ENCODE results near the gene RFX8. TPM values are rescaled to one million over a fixed set of nuclear protein-coding genes. Genes with fewer than 3 reads are reported as not detected.

RFX8 gene
- total RNA-seq, 4 donors from 2014 or later: 0.94 to 2.9 (median 1.5) TPM

DNA sequence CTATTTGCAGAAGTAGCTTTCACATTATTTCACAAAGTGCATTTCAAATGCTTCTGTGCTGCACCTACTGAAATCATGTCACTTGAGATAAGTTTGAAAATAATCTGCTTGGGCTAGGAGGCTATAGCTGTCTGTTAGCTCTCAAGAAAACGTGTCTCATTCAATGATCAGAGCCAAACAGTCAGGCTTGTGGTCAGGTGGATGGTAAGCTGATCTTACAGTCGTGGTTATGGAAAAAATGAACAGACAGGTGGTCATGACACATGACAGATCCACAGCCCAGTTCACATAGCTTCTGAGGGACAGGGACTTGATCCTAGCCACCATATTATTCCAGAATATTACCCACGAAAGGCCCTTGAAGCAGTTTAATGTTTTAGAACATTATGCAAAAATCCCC, 26.5 kb upstream of the RFX8 start:
- TF ChIP-seq, protein P1, sequence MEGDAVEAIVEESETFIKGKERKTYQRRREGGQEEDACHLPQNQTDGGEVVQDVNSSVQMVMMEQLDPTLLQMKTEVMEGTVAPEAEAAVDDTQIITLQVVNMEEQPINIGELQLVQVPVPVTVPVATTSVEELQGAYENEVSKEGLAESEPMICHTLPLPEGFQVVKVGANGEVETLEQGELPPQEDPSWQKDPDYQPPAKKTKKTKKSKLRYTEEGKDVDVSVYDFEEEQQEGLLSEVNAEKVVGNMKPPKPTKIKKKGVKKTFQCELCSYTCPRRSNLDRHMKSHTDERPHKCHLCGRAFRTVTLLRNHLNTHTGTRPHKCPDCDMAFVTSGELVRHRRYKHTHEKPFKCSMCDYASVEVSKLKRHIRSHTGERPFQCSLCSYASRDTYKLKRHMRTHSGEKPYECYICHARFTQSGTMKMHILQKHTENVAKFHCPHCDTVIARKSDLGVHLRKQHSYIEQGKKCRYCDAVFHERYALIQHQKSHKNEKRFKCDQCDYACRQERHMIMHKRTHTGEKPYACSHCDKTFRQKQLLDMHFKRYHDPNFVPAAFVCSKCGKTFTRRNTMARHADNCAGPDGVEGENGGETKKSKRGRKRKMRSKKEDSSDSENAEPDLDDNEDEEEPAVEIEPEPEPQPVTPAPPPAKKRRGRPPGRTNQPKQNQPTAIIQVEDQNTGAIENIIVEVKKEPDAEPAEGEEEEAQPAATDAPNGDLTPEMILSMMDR (IDR thresholded peaks at IDR 0.05; ENCODE audit: low read depth): no peak

GRCh38 chr2:101500860-101501259, 25.9 kb upstream of the RFX8 start:
- TF ChIP-seq, protein P1 (IDR thresholded peaks at IDR 0.05; ENCODE audit: low read depth): no peak

DNA sequence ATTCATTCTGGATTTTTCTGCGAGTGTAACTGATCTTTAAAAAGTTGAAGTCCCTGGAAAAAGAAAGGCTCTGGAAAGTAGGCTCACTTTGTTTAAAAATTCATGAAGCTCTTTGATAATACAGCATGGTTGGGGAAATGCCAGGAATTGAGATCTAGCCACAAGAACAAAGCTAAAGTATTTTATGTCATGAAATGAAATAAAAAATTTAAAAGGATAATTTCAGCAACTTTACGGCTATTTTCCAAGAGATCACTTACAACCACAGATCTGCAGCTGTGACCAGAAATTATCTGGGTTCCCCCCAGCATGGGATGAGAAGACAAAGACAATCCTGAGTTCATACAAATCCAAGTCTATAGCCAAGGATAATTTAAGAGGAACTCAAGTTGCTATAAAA, 25.3 kb upstream of the RFX8 start:
- TF ChIP-seq, protein P1 (IDR thresholded peaks at IDR 0.05; ENCODE audit: low read depth): no peak

- TF ChIP-seq, protein P1 (IDR thresholded peaks at IDR 0.05; ENCODE audit: low read depth): no peak
Observed at GRCh38 chr2:101496279-101496678, 21.4 kb upstream of the RFX8 start.

- TF ChIP-seq, protein P1 (IDR thresholded peaks at IDR 0.05; ENCODE audit: low read depth): no peak
Observed at GRCh38 chr2:101492936-101493473, 18.1 kb upstream of the RFX8 start.

DNA sequence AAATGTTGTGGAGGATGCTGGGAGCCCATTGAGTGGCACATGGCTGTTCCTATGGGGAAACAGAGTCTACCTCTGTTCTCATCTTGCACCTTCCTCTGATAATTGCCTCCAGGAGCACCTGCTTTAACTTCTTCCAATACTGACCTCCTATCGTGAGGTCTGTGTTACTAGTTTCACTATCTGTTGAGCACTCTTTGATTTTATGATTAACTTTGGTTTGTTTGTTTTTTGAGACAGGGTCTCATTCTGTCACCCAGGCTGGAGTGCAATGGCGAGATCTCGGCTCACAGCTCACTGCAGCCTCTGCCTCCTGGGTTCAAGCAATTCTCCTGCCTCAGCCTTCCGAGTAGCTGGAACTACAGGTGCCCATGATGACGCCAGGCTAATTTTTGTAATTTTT, 12.1 kb upstream of the RFX8 start:
- TF ChIP-seq, protein P1 (IDR thresholded peaks at IDR 0.05; ENCODE audit: low read depth): no peak

DNA sequence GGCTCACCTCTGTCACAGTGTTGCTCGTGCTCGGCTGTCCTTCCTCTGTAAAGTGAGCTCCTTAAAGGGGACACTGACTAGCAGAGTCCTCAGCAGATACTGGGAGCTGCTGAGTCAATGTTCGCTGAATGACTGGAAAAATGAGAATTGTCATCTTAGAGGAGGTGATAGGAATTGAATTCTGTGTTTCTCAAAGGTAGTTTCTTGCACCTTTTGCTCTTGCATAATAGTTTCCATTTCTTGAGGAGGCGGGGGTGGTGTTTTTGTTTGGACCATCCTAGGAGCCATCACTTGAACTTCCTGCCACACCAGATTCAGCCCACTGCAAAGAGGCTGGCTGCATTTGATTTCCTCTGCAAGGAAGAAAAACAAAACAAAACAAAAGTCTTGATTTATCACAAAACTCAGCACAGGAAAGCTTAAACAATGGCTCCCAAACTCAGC, 11.4 kb upstream of the RFX8 start:
- TF ChIP-seq, protein P1 (IDR thresholded peaks at IDR 0.05; ENCODE audit: low read depth): no peak

Measured in subcutaneous adipose tissue (tissue), 4 donors.